K562 (cell line): Measurements from ENCODE around the gene CCDC171. TPM values are rescaled to one million over a fixed set of nuclear protein-coding genes. Genes with fewer than 3 reads are reported as not detected.

ENCODE experiments used
- ATAC-seq: fragments of 200-7000 bp; cut with Tn5 transposase; 3 replicates; pipeline ENCODE4 v1.9.1; 2020; ENCODE audit warnings: moderate library complexity
- BruUV-seq: library from RNA; stranded (reverse); fragments of 400-500 nt; replicated peaks from 2 replicates; lab custom pipeline; 2021; lab: Mats Ljungman, UMichigan
- CTCF ChIA-PET: fragments of 300-600 bp; formaldehyde crosslinking; extraction: SDS; loops from one replicate; lab custom pipeline; 2021; ENCODE audit warnings: low intra/inter-chr PET ratio; lab: Yijun Ruan, JAX
- POLR2A ChIA-PET: fragments of 300-600, 350-650 bp; sonication (Branson Sonifier 250); formaldehyde crosslinking; extraction: SDS; loops from one replicate; lab custom pipeline; 2021; ENCODE audit warnings: antibody characterized with exemption, inconsistent platforms; lab: Yijun Ruan, JAX
- DNase-seq, 4 experiments: peaks; one replicate each; pipeline versions ENCODE4 v3.0.0 to v3.0.0-alpha.2; 2011 to 2018; ENCODE audit warnings: low spot score in 3 of 4, mixed read lengths in 3 of 4; ENCODE audit errors: extremely low read depth in 1 of 4
- FAIRE-seq: peaks from 2 replicates; lab custom pipeline; 2011; peaks lifted over from hg19 to GRCh38; lab: Jason Lieb, UNC
- H2AFZ ChIP-seq: 2 replicates; pipeline ENCODE4 v1.6.0; 2011; ENCODE audit warnings: low read depth, low read length, control low read depth, inconsistent platforms
- H3K27ac ChIP-seq: fragments of 200-600 bp; 3 replicates; pipeline ENCODE4 v1.8.0; 2011; ENCODE audit warnings: low read depth, mild to moderate bottlenecking, control low read depth, inconsistent platforms, low read length, moderate library complexity, mixed read lengths; ENCODE audit errors: extremely low read depth
- H3K27me3 ChIP-seq, 2 experiments: fragments of 300-600 bp in 1 of 2; 2 replicates in 1 of 2; 3 replicates in 1 of 2; pipeline versions ENCODE4 v1.6.0 to v1.8.0; 2011; ENCODE audit warnings: inconsistent platforms in 2 of 2, low read length in 2 of 2, mild to moderate bottlenecking in 1 of 2, mixed read lengths in 1 of 2, moderate library complexity in 1 of 2; ENCODE audit not compliant: control insufficient read depth in 2 of 2, insufficient read depth in 2 of 2
- H3K36me3 ChIP-seq: fragments of 300-600 bp; 3 replicates; pipeline ENCODE4 v1.8.0; 2011; ENCODE audit warnings: mild to moderate bottlenecking, low read length, inconsistent platforms; ENCODE audit not compliant: control insufficient read depth, insufficient read depth
- H3K4me1 ChIP-seq, 2 experiments: fragments of 200-600 bp in 1 of 2; replicated peaks in 1 of 2; 2 replicates in 1 of 2; 3 replicates in 1 of 2; pipeline versions ENCODE4 v1.5.1 to v1.8.0; 2011; ENCODE audit warnings: inconsistent platforms in 2 of 2, low read length in 2 of 2, mild to moderate bottlenecking in 1 of 2, mixed read lengths in 1 of 2, moderate library complexity in 1 of 2; ENCODE audit not compliant: control insufficient read depth in 2 of 2, insufficient read depth in 2 of 2
- H3K4me2 ChIP-seq: 2 replicates; pipeline ENCODE4 v1.6.1; 2011; ENCODE audit warnings: low read length, control low read depth, inconsistent platforms, mixed read lengths; ENCODE audit not compliant: insufficient read depth
- H3K4me3 ChIP-seq: fragments of 200-600 bp; sonication (generic), shearing (Covaris generic); 2 replicates; pipeline ENCODE4 v1.5.1; 2016; ENCODE audit warnings: control low read depth, inconsistent platforms
- H3K79me2 ChIP-seq: fragments of 200-600 bp; 3 replicates; pipeline ENCODE4 v1.8.0; 2011; ENCODE audit warnings: low read length, inconsistent platforms; ENCODE audit not compliant: control insufficient read depth, insufficient read depth
- H3K9ac ChIP-seq, 2 experiments: 2 replicates each; pipeline versions ENCODE4 v1.6.0 to v1.6.1; 2011; ENCODE audit warnings: low read depth in 2 of 2, low read length in 2 of 2, control low read depth in 1 of 2, inconsistent platforms in 1 of 2, mild to moderate bottlenecking in 1 of 2, mixed read lengths in 1 of 2; ENCODE audit not compliant: insufficient read depth in 1 of 2
- H3K9me1 ChIP-seq: one replicate; pipeline ENCODE4 v1.6.0; 2011; ENCODE audit warnings: inconsistent platforms, mild to moderate bottlenecking, low read length, moderate library complexity; ENCODE audit not compliant: control insufficient read depth, insufficient read depth
- H3K9me3 ChIP-seq: replicated peaks from 2 replicates; pipeline ENCODE4 v1.5.1; 2011; ENCODE audit warnings: low read depth, low read length, inconsistent platforms; ENCODE audit not compliant: control insufficient read depth, insufficient read depth
- H4K20me1 ChIP-seq: replicated peaks from 2 replicates; pipeline ENCODE4 v1.6.1; 2011; ENCODE audit warnings: low read length, inconsistent platforms, mixed read lengths; ENCODE audit not compliant: control insufficient read depth, insufficient read depth
- BCL6 ChIP-seq: fragments of 250-450 bp; sonication (Bioruptor Pico); IDR thresholded peaks from 2 replicates; pipeline ENCODE4 v1.4.0; 2020
- CEBPZ ChIP-seq: fragments of 150-350 bp; IDR thresholded peaks from 2 replicates; pipeline ENCODE4 v1.6.1; 2014; ENCODE audit warnings: low read depth, mild to moderate bottlenecking, low read length, borderline replicate concordance
- GATAD2A ChIP-seq: fragments of 450-650 bp; IDR thresholded peaks from 2 replicates; pipeline ENCODE4 v1.6.1; 2017
- GTF2B ChIP-seq: IDR thresholded peaks from 2 replicates; pipeline ENCODE4 v1.6.1; 2011; ENCODE audit not compliant: insufficient read length; ENCODE audit errors: extremely low read depth
- HNRNPK ChIP-seq: fragments of 200-400 bp; formaldehyde crosslinking; IDR thresholded peaks from one replicate; pipeline ENCODE4 v1.6.1; 2018; ENCODE audit warnings: mild to moderate bottlenecking, low read depth, low read length; ENCODE audit not compliant: poor library complexity, severe bottlenecking
- PTBP1 ChIP-seq: fragments of 200-400 bp; formaldehyde crosslinking; IDR thresholded peaks from 2 replicates; pipeline ENCODE4 v1.6.1; 2017; ENCODE audit warnings: low read depth, low read length
- WGBS: fragments of 100-300 bp; shearing (Covaris generic); methylation state at CpG from one replicate; pipeline ENCODE4 v1.1.6; 2016; ENCODE audit warnings: low coverage, mixed read lengths; ENCODE audit not compliant: insufficient coverage; ENCODE audit errors: missing lambda C conversion rate; 5-methylcytosine and 5-hydroxymethylcytosine counted together
- in situ Hi-C: fragments of 300-500 bp; cut with MboI; formaldehyde crosslinking; loops from 4 replicates; pipeline ENCODE4 v1.15.0; 2018; ENCODE audit warnings: inconsistent platforms, mixed read lengths
- intact Hi-C: fragments of 100-400 bp; cut with micrococcal nuclease; formaldehyde crosslinking; loops from 2 replicates; pipeline ENCODE4 v1.14.2; 2022
- polyA plus RNA-seq, 8 experiments: library from polyadenylated mRNA; depleted of rRNA in 4 of 8; stranded (reverse) in 5 of 8; unstranded in 3 of 8; fragments of >200 nt; fragmentation: Nextera tagmentation in 2 of 8; fragmentation: Illumina TruSeq in 1 of 8; extraction: Ambion mirVana in 2 of 8; extraction: Trizol in 1 of 8; gene quantifications; 2 replicates each; pipeline versions ENCODE4 v1.2.1 to v1.2.3, GENCODE V29; 2011 to 2014; ENCODE audit warnings: inconsistent platforms in 1 of 8, missing spikeins in 1 of 8
- total RNA-seq, 7 experiments: library from RNA; depleted of rRNA in 6 of 7; stranded (reverse); fragments of >200 nt in 6 of 7; fragmentation: Illumina TruSeq in 2 of 7; extraction: Trizol in 2 of 7; gene quantifications; 2 replicates each; pipeline versions ENCODE4 v1.2.1 to v1.2.3, GENCODE V29; 2011 to 2021; ENCODE audit warnings: low replicate concordance in 1 of 7

The CCDC171 gene
- total and polyA plus RNA-seq, 9 of the 15 experiments (the other 6 are each of a cell fraction or from before 2014, with no cell fraction given): 0.08 to 3.8 (median 0.27) TPM

GRCh38 chr9:16012621-16013020 is 459.8 kb downstream of the CCDC171 start:
- 0% methylated on average over 2 of the region's 2 CpGs for WGBS

More at GRCh38 chr9:16012621-16013020, 459.8 kb downstream of the CCDC171 start:
- Histone ChIP-seq H3K4me3 (no peak overlapping the region), H3K4me2 (no peak overlapping the region), H2AFZ (no peak overlapping the region), H3K27ac (no peak overlapping the region), H3K9me1 (no peaks in the 10 kb centered on the region), H4K20me1 (no peaks in the 10 kb centered on the region), H3K36me3 (no peaks in the 10 kb centered on the region), H3K9me3 (no peaks in the 10 kb centered on the region), H3K27me3 (no peaks in the 10 kb centered on the region), H3K9ac (no peak overlapping the region), H3K4me1 (no peaks in the 10 kb centered on the region), H3K79me2 (no peaks in the 10 kb centered on the region)
- no TSS peak for BruUV-seq
- ChIA-PET CTCF (no interaction called here), POLR2A (no interaction called here)
- no peak for DNase-seq
- no peak for FAIRE-seq
- intact Hi-C loops (no loop called here), in situ Hi-C loops (no loop called here)
- TF ChIP-seq GTF2B (no peak), PTBP1 (no peak), CEBPZ (no peak), GATAD2A (no peak), BCL6 (CRISPR knock-in tag) (no peak), HNRNPK (no peak)
- no peak for ATAC-seq
